Spleen (tissue), 7 donors: Measurements from ENCODE around the gene FRMD4A.
"Not testable (repeated sequence)": the region's sequence is repeated elsewhere in the genome, so short reads cannot be mapped to it uniquely, and the experiment has no call there.

Source experiments
- POLR2A ChIP-seq, 3 donors: fragments of 450-650 bp; IDR thresholded peaks; one replicate each; pipeline ENCODE4 v1.5.1; 2017; ENCODE audit warnings: antibody characterized with exemption in 3 of 3, mild to moderate bottlenecking in 1 of 3
- POLR2AphosphoS5 ChIP-seq, 3 donors: sonication (generic); formaldehyde crosslinking; IDR thresholded peaks; one replicate each; pipeline ENCODE4 v1.5.1; 2017; ENCODE audit warnings: antibody characterized with exemption in 3 of 3
- TF ChIP-seq, protein P1 (sequence below), 11 experiments: fragments of 200-600 bp in 7 of 11; fragments of 450-650 bp in 4 of 11; sonication (generic) in 4 of 11; IDR thresholded peaks in 8 of 11; conservative IDR thresholded peaks in 3 of 11; 1 replicate in 7 of 11; 2 replicates in 4 of 11; pipeline versions ENCODE4 v1.4.0 to v1.8.0; 2016 to 2021; ENCODE audit warnings: antibody characterized with exemption in 11 of 11, inconsistent platforms in 4 of 11, mild to moderate bottlenecking in 1 of 11
- donor health status: DM: no; HTN: no; CAD: no; lungs with moderate emphysema.
- donor health status: DM: no; HTN: no; CAD: no.
- donor health status: DM: no; HTN: no; CAD: no.

DNA sequence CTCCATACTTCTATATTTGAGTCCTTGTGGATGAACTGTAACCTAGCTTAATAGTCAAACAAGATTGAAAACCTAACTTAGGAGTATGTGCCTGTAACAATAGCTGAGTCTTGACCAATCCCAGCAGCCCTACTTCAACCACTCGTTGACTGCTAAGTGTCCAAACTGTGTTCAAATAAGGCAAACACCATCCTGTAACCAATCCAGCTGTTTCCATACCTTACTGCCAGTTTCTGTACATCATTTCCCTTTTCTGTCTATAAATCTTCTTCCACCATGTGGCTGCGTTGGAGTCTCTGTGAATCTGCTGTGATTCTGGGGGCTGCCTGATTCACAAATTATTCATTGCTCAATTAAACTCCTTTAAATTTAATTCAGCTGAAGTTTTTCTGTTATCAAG lies 195.5 kb downstream of the FRMD4A start:
- TF ChIP-seq POLR2A, POLR2AphosphoS5 (IDR thresholded peaks at IDR 0.05): not testable (repeated sequence)
- TF ChIP-seq, protein P1, sequence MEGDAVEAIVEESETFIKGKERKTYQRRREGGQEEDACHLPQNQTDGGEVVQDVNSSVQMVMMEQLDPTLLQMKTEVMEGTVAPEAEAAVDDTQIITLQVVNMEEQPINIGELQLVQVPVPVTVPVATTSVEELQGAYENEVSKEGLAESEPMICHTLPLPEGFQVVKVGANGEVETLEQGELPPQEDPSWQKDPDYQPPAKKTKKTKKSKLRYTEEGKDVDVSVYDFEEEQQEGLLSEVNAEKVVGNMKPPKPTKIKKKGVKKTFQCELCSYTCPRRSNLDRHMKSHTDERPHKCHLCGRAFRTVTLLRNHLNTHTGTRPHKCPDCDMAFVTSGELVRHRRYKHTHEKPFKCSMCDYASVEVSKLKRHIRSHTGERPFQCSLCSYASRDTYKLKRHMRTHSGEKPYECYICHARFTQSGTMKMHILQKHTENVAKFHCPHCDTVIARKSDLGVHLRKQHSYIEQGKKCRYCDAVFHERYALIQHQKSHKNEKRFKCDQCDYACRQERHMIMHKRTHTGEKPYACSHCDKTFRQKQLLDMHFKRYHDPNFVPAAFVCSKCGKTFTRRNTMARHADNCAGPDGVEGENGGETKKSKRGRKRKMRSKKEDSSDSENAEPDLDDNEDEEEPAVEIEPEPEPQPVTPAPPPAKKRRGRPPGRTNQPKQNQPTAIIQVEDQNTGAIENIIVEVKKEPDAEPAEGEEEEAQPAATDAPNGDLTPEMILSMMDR (IDR thresholded peaks at IDR 0.05 in 8 of 11, conservative IDR thresholded peaks at IDR 0.05 in 3 of 11) = not testable (repeated sequence)
